ENCODE results near the gene GIMD1.
A peak's percentile ranks its signal among the peaks of the same experiment; 100 is the strongest.

The GIMD1 gene

DNA sequence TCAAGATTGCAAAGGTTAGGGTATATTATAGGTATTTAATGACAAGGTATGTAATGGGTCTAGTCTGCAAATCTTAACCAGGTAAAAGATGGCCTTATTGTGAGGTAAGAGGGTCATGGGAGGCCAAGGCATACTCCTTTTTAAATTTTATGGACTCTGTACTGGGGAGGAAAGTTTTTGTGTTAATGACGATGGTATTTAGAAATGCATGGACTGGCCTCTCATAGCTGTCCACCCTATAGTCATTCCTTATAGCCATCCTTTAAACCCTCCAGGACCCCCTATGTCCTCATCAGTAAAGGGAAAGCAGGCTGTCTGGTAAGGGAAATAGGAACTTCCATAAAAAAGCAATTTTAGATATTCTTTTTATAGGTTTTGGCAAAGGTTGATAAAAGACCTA is 50.8 kb downstream of the GIMD1 start:
- Histone ChIP-seq H3K9me3 (ENCODE audit: control insufficient read depth, low read length) (no peaks in the 10 kb centered on the region), H3K4me1 (ENCODE audit: control insufficient read depth, insufficient read depth, low read length, poor library complexity, severe bottlenecking) (peaks cover 23% of the 10 kb centered on the region), H3K36me3 (ENCODE audit: control insufficient read depth, insufficient read depth, low read length) (no peaks in the 10 kb centered on the region), H3K27me3 (replicated peaks; ENCODE audit: control insufficient read depth, insufficient read depth, low read length, poor library complexity, severe bottlenecking) (no peaks in the 10 kb centered on the region), H3K4me3 (ENCODE audit: insufficient read depth, low read depth, low read length, poor library complexity, severe bottlenecking) (peak overlapping the region; percentile 65), H3K27ac (ENCODE audit: insufficient read depth, low read length, poor library complexity, severe bottlenecking) (peak overlapping the region; percentile 96)
- no peak for DNase-seq

DNA sequence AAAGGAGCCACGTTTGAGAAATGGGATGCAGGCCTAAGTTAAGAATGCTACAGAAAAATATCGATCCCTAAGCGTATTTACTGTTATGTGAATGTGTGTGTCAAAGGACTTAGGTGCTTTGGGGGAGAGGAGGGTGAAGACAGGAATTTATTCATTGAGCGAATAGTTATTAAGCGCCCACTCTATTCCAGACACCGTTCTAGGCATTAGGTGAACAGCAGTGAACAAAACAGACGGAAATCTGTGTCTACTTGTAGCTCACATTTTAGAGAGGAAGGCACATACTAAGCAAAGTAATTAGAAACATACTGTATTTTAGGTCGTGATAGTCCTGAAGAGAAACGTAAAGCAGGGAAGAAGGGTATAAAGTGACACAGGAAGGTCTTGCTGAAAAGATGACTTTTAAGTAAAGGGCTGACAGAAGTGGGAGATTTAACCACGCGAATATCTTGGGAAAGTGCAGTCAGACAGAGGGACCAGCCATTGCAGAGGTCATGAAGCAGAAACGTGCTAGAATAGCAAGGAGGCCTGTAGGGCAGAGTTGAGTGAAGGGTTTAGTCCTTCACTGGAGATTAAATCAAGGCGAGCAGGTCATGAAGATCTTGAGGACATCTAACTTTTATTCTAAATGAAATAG is 51.7 kb downstream of the GIMD1 start:
- no peaks in the 10 kb centered on the region for H3K27me3 ChIP-seq (replicated peaks; ENCODE audit: control insufficient read depth, insufficient read depth, low read length, poor library complexity, severe bottlenecking)
- peak overlapping the region; percentile 96 for H3K27ac ChIP-seq (ENCODE audit: insufficient read depth, low read length, poor library complexity, severe bottlenecking)
- no peak for DNase-seq
- peak overlapping the region; percentile 65 for H3K4me3 ChIP-seq (ENCODE audit: insufficient read depth, low read depth, low read length, poor library complexity, severe bottlenecking)
- H3K4me1 ChIP-seq (ENCODE audit: control insufficient read depth, insufficient read depth, low read length, poor library complexity, severe bottlenecking) = peaks cover 23% of the 10 kb centered on the region
- H3K9me3 ChIP-seq (ENCODE audit: control insufficient read depth, low read length) = no peaks in the 10 kb centered on the region
- H3K36me3 ChIP-seq (ENCODE audit: control insufficient read depth, insufficient read depth, low read length) = no peaks in the 10 kb centered on the region

- H3K27me3 ChIP-seq (replicated peaks; ENCODE audit: control insufficient read depth, insufficient read depth, low read length, poor library complexity, severe bottlenecking) = no peaks in the 10 kb centered on the region
- peak; percentile 76 to 82 (median 81) for DNase-seq
- H3K4me1 ChIP-seq (ENCODE audit: control insufficient read depth, insufficient read depth, low read length, poor library complexity, severe bottlenecking) = peaks cover 23% of the 10 kb centered on the region
- no peaks in the 10 kb centered on the region for H3K9me3 ChIP-seq (ENCODE audit: control insufficient read depth, low read length)
- H3K4me3 ChIP-seq (ENCODE audit: insufficient read depth, low read depth, low read length, poor library complexity, severe bottlenecking) = peak within 1 kb of the TSS; percentile 65
- peak within 1 kb of the TSS; percentile 96 for H3K27ac ChIP-seq (ENCODE audit: insufficient read depth, low read length, poor library complexity, severe bottlenecking)
- no peaks in the 10 kb centered on the region for H3K36me3 ChIP-seq (ENCODE audit: control insufficient read depth, insufficient read depth, low read length)
These were observed 52.4 kb downstream of the GIMD1 start, which contains the start of the genes AIMP1 and TBCK for GRCh38 chr4:106315968-106316772. Gene AIMP1 (plus strand): TSS chr4:106316550. CDS start chr4:106325010, 8,460 bp downstream. Gene TBCK (minus strand): TSS chr4:106316209. CDS start chr4:106308960, 7,249 bp downstream.

- Histone ChIP-seq H3K27ac (ENCODE audit: insufficient read depth, low read length, poor library complexity, severe bottlenecking) (peak overlapping the region; percentile 96), H3K4me3 (ENCODE audit: insufficient read depth, low read depth, low read length, poor library complexity, severe bottlenecking) (peak overlapping the region; percentile 65), H3K9me3 (ENCODE audit: control insufficient read depth, low read length) (no peaks in the 10 kb centered on the region), H3K27me3 (replicated peaks; ENCODE audit: control insufficient read depth, insufficient read depth, low read length, poor library complexity, severe bottlenecking) (no peaks in the 10 kb centered on the region), H3K36me3 (ENCODE audit: control insufficient read depth, insufficient read depth, low read length) (no peaks in the 10 kb centered on the region), H3K4me1 (ENCODE audit: control insufficient read depth, insufficient read depth, low read length, poor library complexity, severe bottlenecking) (peaks cover 23% of the 10 kb centered on the region)
- peak in 1 of 3 donors; percentile 19 for DNase-seq
These were observed 53.1 kb downstream of the GIMD1 start for GRCh38 chr4:106315476-106315967.

DNA sequence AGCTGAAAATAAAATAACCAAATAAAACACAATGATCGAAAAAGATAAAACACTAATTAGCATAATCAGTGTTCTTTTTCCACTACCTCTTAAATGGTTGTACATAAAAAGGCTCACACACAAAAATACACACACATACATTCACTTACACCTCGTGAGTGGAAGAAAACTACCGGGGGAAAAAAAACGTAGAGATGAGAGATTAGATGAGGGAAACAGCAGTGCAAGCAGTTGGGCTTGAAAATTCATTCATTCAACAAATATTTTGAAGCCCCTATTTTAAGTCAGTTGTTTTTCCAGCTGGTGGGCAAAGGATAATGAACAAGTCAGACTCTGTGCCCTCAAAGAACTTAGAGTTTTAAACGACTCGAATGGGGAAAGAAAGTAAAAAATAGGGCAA is 53.6 kb downstream of the GIMD1 start:
- Histone ChIP-seq H3K36me3 (ENCODE audit: control insufficient read depth, insufficient read depth, low read length) (no peaks in the 10 kb centered on the region), H3K27ac (ENCODE audit: insufficient read depth, low read length, poor library complexity, severe bottlenecking) (peak overlapping the region; percentile 96), H3K27me3 (replicated peaks; ENCODE audit: control insufficient read depth, insufficient read depth, low read length, poor library complexity, severe bottlenecking) (no peaks in the 10 kb centered on the region), H3K9me3 (ENCODE audit: control insufficient read depth, low read length) (no peaks in the 10 kb centered on the region), H3K4me3 (ENCODE audit: insufficient read depth, low read depth, low read length, poor library complexity, severe bottlenecking) (peak overlapping the region; percentile 65), H3K4me1 (ENCODE audit: control insufficient read depth, insufficient read depth, low read length, poor library complexity, severe bottlenecking) (peaks cover 23% of the 10 kb centered on the region)
- DNase-seq = no peak

GRCh38 chr4:106312997-106313522 is 55.5 kb downstream of the GIMD1 start:
- peaks cover 5% of the 10 kb centered on the region for H3K36me3 ChIP-seq (ENCODE audit: control insufficient read depth, insufficient read depth, low read length)
- H3K4me1 ChIP-seq (ENCODE audit: control insufficient read depth, insufficient read depth, low read length, poor library complexity, severe bottlenecking) = peaks cover 23% of the 10 kb centered on the region
- no peaks in the 10 kb centered on the region for H3K27me3 ChIP-seq (replicated peaks; ENCODE audit: control insufficient read depth, insufficient read depth, low read length, poor library complexity, severe bottlenecking)
- DNase-seq = no peak
- no peaks in the 10 kb centered on the region for H3K9me3 ChIP-seq (ENCODE audit: control insufficient read depth, low read length)
- no peak overlapping the region for H3K27ac ChIP-seq (ENCODE audit: insufficient read depth, low read length, poor library complexity, severe bottlenecking)
- no peak overlapping the region for H3K4me3 ChIP-seq (ENCODE audit: insufficient read depth, low read depth, low read length, poor library complexity, severe bottlenecking)

DNA sequence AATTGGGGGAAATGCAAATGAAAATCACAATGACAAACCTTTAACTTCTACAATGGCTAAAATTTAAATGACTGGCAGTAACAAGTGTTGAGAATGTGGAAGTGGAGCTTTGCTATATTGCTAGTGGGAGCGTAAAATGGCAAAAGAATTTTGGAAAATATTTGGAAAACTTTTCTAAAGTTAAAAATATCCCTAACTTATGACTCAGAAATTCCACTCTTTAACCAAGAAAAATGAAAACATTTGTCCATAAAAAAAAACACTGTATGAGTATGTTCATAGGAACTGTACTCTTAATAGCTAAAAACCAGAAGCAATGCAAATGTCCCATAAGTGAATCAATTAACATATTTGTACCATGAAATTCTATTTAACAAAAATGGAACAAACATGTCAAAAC is 56.2 kb downstream of the GIMD1 start:
- Histone ChIP-seq H3K27ac (ENCODE audit: insufficient read depth, low read length, poor library complexity, severe bottlenecking) (no peak overlapping the region), H3K36me3 (ENCODE audit: control insufficient read depth, insufficient read depth, low read length) (peaks cover 8% of the 10 kb centered on the region), H3K9me3 (ENCODE audit: control insufficient read depth, low read length) (no peaks in the 10 kb centered on the region), H3K4me1 (ENCODE audit: control insufficient read depth, insufficient read depth, low read length, poor library complexity, severe bottlenecking) (peaks cover 18% of the 10 kb centered on the region), H3K27me3 (replicated peaks; ENCODE audit: control insufficient read depth, insufficient read depth, low read length, poor library complexity, severe bottlenecking) (no peaks in the 10 kb centered on the region), H3K4me3 (ENCODE audit: insufficient read depth, low read depth, low read length, poor library complexity, severe bottlenecking) (no peak overlapping the region)
- DNase-seq = no peak

All from effector memory CD4-positive, alpha-beta T cell (primary cell).